Transverse colon (tissue), 4 donors: Measurements from ENCODE around the gene KAT7. TPM values are rescaled to one million over a fixed set of nuclear protein-coding genes. Genes with fewer than 3 reads are reported as not detected.
"Not testable (repeated sequence)": the region's sequence is repeated elsewhere in the genome, so short reads cannot be mapped to it uniquely, and the experiment has no call there.

Experiments used
- DNase-seq: peaks from one replicate; pipeline ENCODE4 v3.0.0-alpha.2; 2019
- H3K27ac ChIP-seq, 4 donors: fragments of 200-600 bp; sonication (generic); 2 replicates each; pipeline ENCODE4 v1.5.1; 2016 to 2018; ENCODE audit warnings: inconsistent platforms in 4 of 4
- H3K27me3 ChIP-seq: fragments of 200-600 bp; sonication (generic); 2 replicates; pipeline ENCODE4 v1.5.1; 2017; ENCODE audit warnings: inconsistent platforms
- H3K36me3 ChIP-seq, 4 donors: fragments of 200-600 bp; sonication (generic); 2 replicates each; pipeline ENCODE4 v1.5.1; 2017 to 2019; ENCODE audit warnings: inconsistent platforms in 4 of 4
- H3K4me1 ChIP-seq, 4 donors: fragments of 200-600 bp; sonication (generic); 2 replicates each; pipeline ENCODE4 v1.5.1; 2017 to 2020; ENCODE audit warnings: inconsistent platforms in 4 of 4
- H3K4me3 ChIP-seq, 4 donors: fragments of 200-600 bp; sonication (generic); 1 replicate in 1 of 4; 2 replicates in 3 of 4; pipeline versions ENCODE4 v1.5.1 to v1.6.1; 2017 to 2019; ENCODE audit warnings: inconsistent platforms in 4 of 4
- H3K9me3 ChIP-seq, 2 donors: fragments of 200-600 bp; sonication (generic); 2 replicates each; pipeline ENCODE4 v1.5.1; 2017 to 2019; ENCODE audit warnings: inconsistent platforms in 2 of 2
- CTCF ChIP-seq, 5 experiments: fragments of 200-600 bp in 3 of 5; fragments of 450-650 bp in 2 of 5; sonication (generic) in 3 of 5; IDR thresholded peaks; 1 replicate in 2 of 5; 2 replicates in 3 of 5; pipeline ENCODE4 v1.5.1; 2016 to 2017; ENCODE audit warnings: antibody characterized with exemption in 5 of 5, inconsistent platforms in 3 of 5, mild to moderate bottlenecking in 2 of 5, moderate library complexity in 1 of 5
- EP300 ChIP-seq: sonication (generic); formaldehyde crosslinking; IDR thresholded peaks from one replicate; pipeline ENCODE4 v1.6.1; 2017; ENCODE audit warnings: antibody characterized with exemption, low read depth
- POLR2A ChIP-seq: fragments of 450-650 bp; IDR thresholded peaks from one replicate; pipeline ENCODE4 v1.6.1; 2016; ENCODE audit warnings: antibody characterized with exemption, mild to moderate bottlenecking, moderate library complexity
- POLR2AphosphoS5 ChIP-seq, 3 donors: sonication (generic); formaldehyde crosslinking; IDR thresholded peaks; one replicate each; pipeline ENCODE4 v1.6.1; 2016; ENCODE audit warnings: antibody characterized with exemption in 3 of 3
- WGBS, 2 donors: methylation state at CpG; one replicate each; pipeline ENCODE4 v1.1.5; 2018; ENCODE audit warnings: low coverage in 1 of 2; 5-methylcytosine and 5-hydroxymethylcytosine counted together
- in situ Hi-C, 4 donors: fragments of 200-750 bp; cut with MboI; loops; one replicate each; pipeline versions ENCODE4 v1.15.0 to v1.15.1; 2017; ENCODE audit warnings: low sequenced_read_pairs in 3 of 4, low pct_ligation_motif_present in 1 of 4, low pct_unique_long_range_greater_than_20kb in 1 of 4
- intact Hi-C: fragments of 100-400 bp; cut with DNase I; formaldehyde crosslinking; loops from one replicate; pipeline ENCODE4 v1.15.1; 2023; ENCODE audit warnings: low total_unique reads
- total RNA-seq, 4 donors: library from RNA; depleted of rRNA; stranded (reverse); fragments of >200 nt; gene quantifications; one replicate each; pipeline ENCODE4 v1.1.0, GENCODE V29; 2016

KAT7 gene
- total RNA-seq, 4 donors from 2014 or later = 21.3 to 54.2 (median 32.8) TPM

GRCh38 chr17:49755663-49756283 is 32.7 kb upstream of the KAT7 start:
- H3K27ac ChIP-seq = no peak overlapping the region
- H3K4me1 ChIP-seq = peaks cover 0 to 31% (median 0%) of the 10 kb centered on the region in 4 donors
- no peak for DNase-seq
- no peak for TF ChIP-seq EP300
- TF ChIP-seq POLR2AphosphoS5 (IDR thresholded peaks at IDR 0.05) = no peak
- no peak for TF ChIP-seq CTCF (IDR thresholded peaks at IDR 0.05)
- no peak for TF ChIP-seq POLR2A
- no peak overlapping the region for H3K4me3 ChIP-seq
- intact Hi-C loops = no loop called here
- H3K9me3 ChIP-seq = no peaks in the 10 kb centered on the region
- WGBS, 2 donors = 76 to 85% methylated on average over 3 to 4 of the region's 4 CpGs
- H3K36me3 ChIP-seq = no peaks in the 10 kb centered on the region
- H3K27me3 ChIP-seq = no peaks in the 10 kb centered on the region
- in situ Hi-C loops = no loop called here

- in situ Hi-C loops = no loop called here
Observed at GRCh38 chr17:49756323-49757150, 31.9 kb upstream of the KAT7 start.

GRCh38 chr17:49757151-49757777 is 31.2 kb upstream of the KAT7 start:
- TF ChIP-seq CTCF (IDR thresholded peaks at IDR 0.05) (no peak), EP300 (no peak), POLR2AphosphoS5 (IDR thresholded peaks at IDR 0.05) (no peak), POLR2A (no peak)
- H3K27ac ChIP-seq = no peak overlapping the region
- intact Hi-C loops (no loop called here), in situ Hi-C loops (no loop called here)
- H3K4me1 ChIP-seq = peaks cover 0 to 45% (median 4%) of the 10 kb centered on the region in 4 donors
- no peaks in the 10 kb centered on the region for H3K27me3 ChIP-seq
- no peaks in the 10 kb centered on the region for H3K36me3 ChIP-seq
- H3K4me3 ChIP-seq = no peak overlapping the region
- H3K9me3 ChIP-seq = no peaks in the 10 kb centered on the region
- DNase-seq = no peak
- WGBS, 2 donors = 92% methylated on average over 6 of the region's 6 CpGs; no CpG with 5 or more reads in 1 of the 2 donors

More at GRCh38 chr17:49756323-49757150, 31.9 kb upstream of the KAT7 start:
- DNase-seq = no peak
- Histone ChIP-seq H3K27me3 (no peaks in the 10 kb centered on the region), H3K9me3 (no peaks in the 10 kb centered on the region), H3K4me1 (peaks cover 0 to 38% (median 2%) of the 10 kb centered on the region in 4 donors), H3K27ac (no peak overlapping the region), H3K36me3 (no peaks in the 10 kb centered on the region), H3K4me3 (no peak overlapping the region)
- 87 to 95% methylated on average over 6 to 9 of the region's 9 CpGs for WGBS, 2 donors
- intact Hi-C loops = no loop called here
- TF ChIP-seq POLR2A (no peak), POLR2AphosphoS5 (IDR thresholded peaks at IDR 0.05) (no peak), EP300 (no peak), CTCF (IDR thresholded peaks at IDR 0.05) (no peak)

- intact Hi-C loops = loop anchor here (1.0 kb wide), 1 partner anchor 23 kb away; no protein-coding TSS in a partner anchor
- H3K4me1 ChIP-seq = peaks cover 0 to 50% (median 5%) of the 10 kb centered on the region in 4 donors
- H3K4me3 ChIP-seq, H3K36me3 ChIP-seq, in situ Hi-C loops, H3K27me3 ChIP-seq, DNase-seq, H3K9me3 ChIP-seq: not testable (repeated sequence)
- 85 to 93% methylated on average over 7 to 8 of the region's 8 CpGs for WGBS, 2 donors
- peak overlapping the region in 1 of 4 donors; percentile 1 for H3K27ac ChIP-seq
Observed at GRCh38 chr17:49758464-49759010, 29.9 kb upstream of the KAT7 start.
